IPS DF 19.7 (cell line): ENCODE data around the gene TOR2A.

ENCODE experiments used
- DNase-seq: peaks from one replicate; pipeline ENCODE4 v3.0.0-alpha.2; 2013; ENCODE audit warnings: low read depth, low spot score

TOR2A gene

DNA sequence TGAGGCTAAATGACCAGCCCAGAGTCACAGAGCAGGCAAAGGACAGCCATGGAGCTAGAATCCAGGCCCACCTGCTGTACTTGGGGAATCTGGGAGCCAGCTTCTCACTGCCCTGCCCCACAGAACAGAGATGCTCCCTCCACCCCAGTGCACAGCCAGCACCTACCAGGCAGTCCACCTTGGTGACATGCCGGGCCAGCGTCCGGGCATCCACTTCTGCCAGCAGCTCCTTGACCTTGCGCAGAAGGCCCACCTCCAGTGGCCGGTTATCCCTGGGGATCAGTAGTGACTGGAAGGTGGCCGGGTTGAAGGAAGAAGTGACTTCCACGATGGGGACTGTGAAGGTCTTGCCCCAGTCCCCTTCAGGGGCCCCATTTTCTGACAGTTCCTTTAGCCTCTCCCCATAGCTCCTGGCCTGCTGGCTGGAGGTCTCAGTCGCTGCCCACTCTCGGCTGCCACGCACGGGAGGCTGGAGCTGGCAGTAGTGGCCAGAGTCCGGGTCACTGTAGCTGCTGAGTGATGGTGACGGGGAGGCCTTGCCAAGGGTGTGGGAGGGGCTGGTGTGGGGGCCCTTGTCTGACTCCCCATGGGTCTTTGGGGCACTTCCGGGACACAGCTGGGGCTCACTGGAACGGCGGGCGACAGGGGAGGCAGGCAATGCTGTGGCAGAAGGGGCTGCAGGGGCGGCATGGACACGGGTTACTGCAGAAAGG is 9.5 kb upstream of the TOR2A start:
- DNase-seq = no peak

DNA sequence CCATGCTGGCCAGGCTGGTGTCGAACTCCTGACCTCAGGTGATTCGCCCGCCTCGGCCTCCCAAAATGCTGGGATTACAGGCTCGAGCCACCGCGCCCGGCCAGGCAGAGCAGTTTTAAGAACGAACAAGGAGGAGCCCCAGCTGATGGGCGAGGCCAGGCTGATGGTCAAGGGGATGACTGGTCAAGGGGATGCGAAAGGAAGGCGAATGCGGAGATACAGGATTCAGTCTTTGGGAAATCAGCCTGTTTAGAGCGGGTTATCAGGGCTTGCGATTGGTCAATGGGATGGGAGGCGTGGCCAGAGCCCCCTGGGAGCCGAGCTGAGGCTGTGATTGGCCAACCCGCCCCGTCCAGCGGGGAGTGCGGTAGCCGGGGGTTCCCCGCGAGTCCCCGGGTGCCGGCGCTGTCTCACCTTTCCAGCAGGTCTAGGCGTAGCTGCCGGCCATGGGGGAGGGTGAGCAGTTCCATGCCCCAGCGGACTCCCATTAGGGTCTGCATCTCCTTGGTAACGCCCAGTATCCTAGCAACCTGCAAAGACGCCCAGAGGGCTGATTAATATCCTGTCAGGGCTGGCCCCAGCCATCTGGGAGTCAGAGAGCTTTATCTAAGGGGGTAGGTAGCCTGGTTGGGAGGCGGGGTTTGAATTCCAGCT is 7.5 kb upstream of the TOR2A start:
- DNase-seq = peak; percentile 86

DNA sequence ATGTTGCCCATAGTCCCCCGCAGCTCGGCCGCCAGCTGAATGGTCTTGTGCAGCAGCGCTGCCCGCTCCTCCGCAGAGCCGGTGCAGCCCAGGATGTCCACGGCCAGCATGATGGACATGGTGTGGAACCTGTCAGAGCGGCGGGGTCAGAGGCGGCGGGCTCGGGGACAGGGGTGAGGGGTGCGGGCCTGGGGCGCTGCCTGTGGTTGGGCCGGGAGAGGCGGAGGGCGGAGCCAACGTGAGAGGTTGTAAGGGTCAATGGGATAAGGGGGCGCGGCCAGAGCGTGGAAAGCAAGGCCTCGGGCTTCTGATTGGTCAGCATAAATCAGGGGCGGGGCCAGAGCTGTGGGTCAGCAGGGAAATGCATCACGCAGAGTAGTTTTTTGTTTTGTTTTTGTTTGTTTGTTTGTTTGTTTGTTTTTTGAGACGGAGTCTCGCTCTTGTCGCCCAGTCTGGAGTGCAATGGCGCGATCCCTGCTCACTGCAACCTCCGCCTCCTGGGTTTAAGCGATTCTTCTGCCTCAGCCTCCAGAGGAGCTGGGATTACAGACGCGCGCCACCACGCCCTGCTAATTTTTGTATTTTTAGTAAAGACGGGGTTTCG is 6.8 kb upstream of the TOR2A start:
- DNase-seq = peak; percentile 80

DNA sequence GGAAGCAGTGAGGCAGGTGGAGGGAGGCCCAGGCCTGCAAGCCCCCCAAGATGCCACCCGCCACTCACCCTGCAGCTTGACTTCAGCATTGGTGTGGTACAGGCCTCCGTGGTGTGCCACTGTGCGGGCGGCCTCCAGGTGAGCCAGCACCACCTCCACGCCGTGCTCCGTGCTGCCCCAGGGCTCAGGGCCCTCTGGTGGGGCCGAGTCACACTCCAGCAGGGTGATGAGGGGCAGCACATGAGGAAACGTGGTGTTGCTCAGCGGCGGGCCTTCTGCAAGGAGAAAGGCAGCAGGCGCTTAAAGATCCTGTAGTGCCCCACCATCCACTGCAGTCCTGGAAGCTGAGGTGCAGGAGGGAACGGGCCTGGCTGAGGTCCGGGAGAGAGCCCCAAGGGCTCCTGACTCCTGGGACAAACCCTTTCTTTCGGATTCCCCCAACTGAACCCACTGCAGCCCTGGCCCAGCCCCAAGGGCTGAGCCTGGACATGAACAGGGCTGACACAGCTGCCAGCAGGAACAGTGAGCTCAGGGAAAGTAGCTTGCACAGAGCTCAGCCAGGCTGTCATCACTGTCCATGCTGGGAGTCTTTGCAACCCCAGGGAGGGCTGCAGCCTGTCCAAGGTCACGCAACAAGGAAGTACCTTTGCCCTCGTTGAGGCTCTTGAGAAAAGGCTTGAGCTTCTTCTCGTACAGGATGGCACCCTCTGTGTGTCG is 4.7 kb upstream of the TOR2A start:
- DNase-seq = no peak

DNA sequence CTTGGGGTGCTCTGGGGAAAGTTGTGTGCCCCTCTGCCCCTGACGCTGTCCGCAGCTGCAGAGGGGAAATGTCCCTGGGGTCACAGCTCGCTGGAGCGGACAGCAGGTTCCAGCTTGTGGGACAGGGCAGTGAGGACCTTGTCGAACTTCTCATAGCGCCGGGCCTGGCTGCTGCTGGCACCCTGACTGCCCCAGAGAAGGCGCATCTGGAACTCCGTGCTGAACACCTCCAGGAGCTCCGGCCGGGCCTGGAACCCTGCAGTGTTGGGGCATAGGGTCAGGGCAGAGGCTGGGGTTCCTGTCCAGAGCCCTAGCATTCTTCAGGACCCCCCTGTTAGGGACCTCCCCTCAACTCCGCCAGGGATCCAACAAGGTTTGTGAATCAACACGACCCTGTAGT is 3.6 kb upstream of the TOR2A start:
- no peak for DNase-seq

DNA sequence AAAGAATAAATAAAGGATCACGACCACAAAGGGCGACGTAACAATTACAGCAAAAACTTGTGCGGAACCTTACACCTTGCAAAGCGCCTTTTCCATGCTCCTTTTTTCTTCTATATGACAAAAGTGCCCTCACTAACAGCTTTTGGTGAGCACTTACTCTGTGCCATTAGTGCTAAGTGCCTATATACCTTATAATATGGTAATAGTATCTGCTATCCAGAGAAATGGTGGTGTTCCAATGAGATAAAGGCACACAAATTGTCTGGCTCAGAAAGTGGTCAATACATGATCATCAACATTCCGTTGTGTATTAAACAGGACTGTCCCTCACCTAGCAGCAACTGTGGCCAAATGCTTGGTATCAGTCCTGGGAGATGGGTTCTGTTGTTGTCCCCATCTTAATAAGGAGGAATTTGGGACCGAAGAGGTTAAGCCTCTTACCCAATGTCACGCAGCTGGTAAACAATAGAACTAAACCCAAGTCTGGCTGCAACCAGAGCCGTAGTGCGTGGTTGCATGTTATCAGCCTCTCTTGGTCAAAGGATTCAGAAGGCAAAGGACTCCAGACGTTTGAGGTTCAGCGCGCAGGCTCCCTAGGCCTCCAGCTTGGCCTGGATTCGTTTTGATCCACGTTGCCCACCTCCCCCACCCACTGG is 564 bp upstream of the TOR2A start:
- DNase-seq = no peak

DNA sequence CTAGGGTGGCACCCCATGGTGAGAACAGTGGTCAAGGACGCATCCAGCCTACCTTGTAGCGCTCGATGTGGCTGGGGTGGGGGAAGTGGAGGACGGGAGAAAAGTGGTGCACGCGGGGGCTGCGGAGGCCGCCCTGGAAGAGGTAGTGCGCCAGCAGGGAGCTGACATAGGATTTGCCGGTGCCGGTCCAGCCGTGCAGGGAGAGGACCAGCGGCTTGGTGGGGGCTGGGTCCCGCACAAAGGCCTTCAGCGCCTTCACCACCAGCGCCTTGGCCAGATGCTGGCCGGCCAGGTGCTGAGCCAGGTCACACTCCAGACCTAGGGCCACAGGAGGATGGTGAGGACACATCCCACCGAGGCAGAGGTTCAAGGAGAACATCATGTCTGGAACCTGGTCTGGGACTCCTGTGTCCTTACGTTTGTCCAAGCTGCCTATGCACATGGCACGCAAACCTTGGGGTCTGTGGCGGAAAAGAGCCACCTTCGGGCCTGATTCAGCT is 797 bp downstream of the TOR2A start:
- no peak for DNase-seq

DNA sequence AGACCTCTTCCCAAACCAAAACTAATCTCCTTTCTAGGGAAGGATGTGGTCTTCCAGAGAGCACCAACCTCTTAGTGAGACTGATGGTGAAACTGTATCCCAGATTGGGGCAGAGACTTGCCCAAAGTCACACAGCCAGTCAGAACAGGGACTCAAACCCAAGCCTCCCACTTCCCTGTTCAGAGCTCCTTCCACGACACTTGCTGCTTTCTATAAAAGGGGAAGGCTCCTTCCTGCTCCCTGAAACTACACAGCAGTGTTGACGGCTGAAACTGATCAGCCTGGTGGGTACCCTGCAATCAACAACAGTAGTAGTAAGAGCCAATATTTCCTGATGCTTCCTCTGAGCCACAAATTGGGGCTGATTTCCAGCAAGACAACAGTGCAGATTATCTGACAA is 1.5 kb downstream of the TOR2A start:
- DNase-seq = no peak

DNA sequence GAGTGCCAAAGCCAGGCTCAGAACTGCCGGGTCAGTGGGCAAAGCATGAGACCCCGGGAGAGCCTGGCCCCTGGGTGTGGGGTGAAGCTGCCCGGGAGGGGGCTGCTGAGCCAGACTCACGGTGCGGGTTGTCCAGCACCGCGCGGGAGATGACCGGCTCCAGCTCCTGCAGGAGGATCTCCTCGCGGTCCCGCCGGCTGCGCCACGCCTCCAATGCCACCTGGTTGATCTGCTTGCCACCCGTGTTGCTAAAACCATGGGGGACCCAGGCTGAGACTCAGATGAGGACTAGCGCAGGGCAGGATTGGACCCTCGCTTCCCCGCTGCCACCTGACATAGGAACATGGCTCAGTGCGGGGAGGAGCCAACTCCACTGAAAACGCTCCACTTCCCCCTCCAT is 2.6 kb downstream of the TOR2A start:
- no peak for DNase-seq

DNA sequence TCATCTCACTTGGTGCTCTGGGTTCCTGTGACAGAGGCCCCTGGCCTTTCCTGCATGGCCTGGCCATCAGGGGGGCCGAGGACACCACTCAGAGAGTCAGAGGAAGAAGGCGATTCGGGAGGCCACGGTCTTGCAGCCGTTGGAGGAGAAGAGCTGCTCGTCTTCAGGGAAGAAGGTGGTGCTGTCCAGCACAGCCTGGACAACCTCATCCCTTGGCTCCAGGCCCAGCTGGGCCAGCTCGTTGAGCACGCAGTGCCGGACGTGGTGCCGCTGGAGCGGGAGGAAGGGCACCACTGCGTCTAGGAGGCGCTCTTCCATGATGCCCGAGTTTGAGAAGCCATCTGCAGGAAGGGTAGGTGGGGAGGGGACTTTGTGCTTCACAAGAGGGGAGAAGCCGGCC is 3.2 kb downstream of the TOR2A start:
- no peak for DNase-seq

DNA sequence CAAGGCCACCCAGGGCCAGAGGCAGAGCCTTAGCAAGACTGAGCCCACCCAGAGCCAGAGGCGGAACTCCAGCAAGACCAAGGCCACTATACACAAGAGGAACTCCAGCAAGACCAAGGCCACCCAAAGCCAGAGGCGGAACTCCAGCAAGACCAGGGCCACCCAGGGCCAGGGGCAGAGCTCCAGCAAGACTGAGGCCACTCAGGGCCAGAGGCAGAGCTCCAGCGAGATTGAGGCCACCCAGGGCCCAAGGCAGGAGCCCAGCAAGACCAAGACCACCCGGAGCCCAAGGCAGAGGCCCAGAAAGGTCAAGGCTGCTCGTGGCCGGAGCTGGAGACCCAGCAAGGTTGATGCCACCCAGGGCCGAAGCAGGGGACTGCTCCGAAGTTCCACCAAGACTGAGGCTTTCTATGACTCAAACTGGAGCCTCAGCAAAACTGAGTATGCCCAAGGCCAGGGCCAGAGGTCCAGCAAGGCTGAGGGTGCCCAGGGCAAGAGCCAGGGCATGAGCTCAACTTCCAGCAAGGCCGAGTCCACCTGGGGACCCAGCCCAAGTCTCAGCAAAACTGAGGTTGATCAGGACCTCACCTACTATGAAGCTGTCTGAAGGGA is 4.2 kb downstream of the TOR2A start:
- no peak for DNase-seq

DNA sequence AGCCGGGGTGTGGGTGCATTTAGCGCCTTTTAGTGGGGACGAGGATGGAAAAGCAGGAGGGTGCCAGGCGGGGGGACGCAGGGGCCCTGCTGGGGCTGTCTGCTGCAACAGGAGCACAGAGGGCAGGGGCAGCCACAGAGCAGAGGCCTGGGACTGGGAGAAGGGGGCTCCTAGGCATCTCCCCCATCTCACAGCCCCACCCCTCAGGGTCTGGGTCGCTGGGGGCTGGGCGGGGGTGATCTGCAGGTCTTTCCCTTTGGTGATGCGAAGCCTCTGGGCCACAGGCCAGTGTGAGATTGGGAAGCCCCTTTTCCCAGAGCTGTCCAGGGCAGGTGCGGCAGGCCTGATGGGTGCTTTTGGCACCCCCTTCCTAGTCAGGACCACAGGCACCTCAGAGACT is 4.8 kb downstream of the TOR2A start:
- no peak for DNase-seq

DNA sequence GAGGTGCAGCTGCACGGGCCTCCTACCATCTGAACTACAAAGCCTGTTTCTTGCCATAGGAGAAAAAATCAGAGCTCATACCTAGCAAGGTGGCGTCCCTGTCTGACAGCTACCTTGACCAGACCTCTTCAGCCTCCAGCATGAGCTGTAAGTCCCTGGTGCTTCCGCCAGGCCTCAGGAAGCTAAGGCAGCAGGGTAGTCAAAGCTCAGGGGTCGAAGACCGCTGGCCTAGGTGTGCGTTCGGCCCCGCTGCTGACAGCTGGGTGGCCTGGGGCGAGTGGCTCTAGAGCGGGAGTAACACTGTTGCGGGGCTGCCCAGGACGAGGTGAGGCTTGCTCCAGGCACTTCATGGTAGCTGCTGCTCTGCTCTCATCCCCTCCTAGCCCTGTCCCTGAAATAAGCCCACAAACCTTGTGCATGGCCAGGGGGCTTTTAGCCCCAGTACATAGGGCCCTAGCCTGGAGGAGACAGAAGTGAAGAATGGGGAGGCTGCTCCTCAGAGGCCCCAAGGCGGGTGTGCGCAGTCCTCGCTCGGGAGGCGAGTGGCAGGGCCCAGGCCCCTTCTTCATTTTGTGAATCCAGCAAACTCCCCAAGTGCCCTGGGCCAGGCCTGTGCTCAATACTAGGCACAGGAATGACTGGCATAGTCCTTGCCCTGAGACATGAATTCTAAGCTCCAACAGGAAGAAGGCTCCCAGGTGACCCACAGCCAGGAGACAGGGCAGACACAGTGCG is 5.4 kb downstream of the TOR2A start:
- DNase-seq = no peak

DNA sequence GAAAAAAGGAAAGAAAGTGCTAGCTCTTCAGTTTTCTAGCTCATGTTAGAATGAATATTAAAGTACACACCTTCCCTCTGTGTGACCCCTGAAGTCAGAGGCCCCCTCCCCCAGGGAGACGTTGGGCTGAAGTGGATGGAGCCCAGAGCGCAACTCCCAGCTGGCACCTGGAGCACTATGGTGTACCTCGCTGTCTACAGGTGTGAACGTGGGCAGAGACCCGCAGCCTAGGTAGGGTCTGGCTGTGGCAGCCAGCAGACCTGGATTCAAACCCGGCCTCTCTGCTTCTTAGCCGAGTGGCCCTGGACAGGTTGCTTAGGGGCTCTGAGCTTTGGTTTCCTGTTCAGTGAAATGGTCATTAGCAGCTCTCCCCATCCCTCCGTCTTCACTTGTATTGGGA is 6.3 kb downstream of the TOR2A start:
- no peak for DNase-seq

DNA sequence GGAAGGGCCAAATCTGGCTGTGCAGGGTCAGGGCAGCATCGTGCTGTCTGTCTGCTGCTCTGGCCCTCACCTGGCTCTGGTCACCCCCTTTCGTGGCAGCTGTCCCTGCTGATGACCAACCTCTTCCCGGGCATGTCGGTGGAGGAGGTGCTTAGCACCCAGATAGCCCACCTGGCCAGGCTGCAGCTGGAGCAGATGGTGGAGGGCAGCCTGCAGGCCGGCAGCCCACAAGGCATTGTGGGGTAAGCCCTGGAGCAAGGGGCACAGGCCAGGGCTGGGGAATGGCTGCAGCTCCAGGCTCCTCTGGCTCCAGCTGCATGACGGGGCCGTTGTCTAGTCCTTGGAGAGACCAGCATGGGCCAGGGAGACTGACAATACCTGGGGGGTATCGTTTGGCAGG is 8.2 kb downstream of the TOR2A start:
- DNase-seq = no peak

DNA sequence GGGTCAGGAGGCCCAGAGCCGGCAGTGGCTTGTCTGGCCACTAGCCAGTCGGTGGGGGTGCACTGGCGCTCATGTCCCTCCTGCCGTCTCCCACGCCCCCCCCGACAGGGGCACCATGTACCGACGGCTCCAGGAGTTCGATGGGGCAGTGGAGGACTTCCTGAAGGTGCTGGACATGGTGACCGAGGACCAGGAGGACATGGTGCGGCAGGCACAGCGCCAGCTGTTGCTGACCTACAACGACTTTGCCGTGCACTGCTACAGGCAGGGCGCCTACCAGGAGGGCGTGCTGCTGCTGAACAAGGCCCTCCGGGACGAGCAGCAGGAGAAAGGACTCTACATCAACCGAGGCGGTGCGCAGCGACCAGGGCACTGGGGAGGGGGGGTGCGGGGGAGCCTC is 11.1 kb downstream of the TOR2A start:
- no peak for DNase-seq

DNA sequence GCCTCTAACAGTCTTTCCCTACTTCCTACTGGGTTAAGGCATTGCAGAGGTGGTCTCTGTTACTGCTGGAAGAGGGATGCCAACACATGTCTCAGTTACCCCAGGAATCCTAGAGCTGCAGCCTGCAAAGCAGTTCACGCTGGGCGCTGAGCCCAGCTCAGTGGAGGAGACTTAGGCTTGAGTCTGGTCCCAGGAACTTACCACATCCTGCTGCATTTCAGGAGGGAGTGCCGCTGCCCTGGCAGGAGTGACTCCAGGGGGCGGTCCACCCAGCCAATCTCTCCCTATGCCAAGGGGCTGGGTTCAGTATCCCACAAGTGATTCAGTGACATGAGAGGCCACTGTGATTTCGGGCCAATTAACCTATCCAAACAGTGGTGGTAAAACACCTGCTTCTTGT is 11.7 kb downstream of the TOR2A start:
- DNase-seq = no peak

DNA sequence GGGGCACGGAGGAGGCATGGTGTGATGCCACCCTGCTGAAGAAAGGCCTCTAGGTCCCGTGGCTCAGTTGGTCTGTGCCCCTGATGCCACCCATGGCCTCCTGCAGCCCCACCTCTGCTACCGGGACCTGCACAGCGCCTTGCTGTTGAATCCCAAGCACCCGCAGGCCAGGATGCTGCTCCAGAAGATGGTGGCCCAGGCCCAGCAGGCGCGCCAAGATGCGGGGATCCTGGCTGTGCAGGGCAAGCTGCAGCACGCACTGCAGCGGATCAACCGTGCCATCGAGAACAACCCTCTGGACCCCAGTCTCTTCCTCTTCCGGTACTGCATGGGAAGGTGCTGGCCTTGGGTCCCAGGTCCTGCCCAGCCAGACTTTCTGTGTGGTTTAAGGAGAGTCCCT is 12.1 kb downstream of the TOR2A start:
- DNase-seq = no peak

DNA sequence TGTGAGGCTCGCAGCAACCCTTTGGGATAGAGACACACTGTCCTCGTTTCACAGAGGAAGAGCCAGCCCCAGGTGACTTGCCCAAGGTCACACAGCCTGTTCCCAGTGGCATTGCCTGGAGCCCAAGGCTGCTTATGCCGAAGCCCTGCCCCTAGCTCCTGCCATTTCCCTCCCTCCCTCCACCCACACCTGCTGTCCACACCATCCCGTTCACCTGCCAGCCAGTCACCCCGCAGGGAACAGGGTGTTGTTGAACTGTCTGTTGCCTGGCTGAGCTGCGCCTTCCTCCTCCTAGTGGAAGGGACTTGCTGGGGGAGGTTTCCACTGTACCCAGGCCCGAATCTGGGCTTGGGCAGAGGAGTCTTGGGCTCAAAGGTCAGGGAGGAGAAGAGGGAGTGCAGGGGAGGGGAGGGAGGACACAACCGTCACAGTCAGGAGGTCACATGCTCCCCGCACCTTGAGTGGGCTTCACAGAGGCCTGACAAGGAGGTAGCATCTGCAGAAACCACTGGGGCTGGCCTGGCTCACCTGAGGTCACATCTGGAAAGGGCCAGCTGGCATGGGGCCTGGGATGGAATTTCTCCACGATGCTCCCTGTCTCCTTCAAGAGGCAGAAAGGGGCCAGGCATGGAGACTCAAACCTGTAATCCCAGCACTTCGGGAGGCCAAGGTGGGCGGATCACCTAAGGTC is 12.9 kb downstream of the TOR2A start:
- DNase-seq = no peak

DNA sequence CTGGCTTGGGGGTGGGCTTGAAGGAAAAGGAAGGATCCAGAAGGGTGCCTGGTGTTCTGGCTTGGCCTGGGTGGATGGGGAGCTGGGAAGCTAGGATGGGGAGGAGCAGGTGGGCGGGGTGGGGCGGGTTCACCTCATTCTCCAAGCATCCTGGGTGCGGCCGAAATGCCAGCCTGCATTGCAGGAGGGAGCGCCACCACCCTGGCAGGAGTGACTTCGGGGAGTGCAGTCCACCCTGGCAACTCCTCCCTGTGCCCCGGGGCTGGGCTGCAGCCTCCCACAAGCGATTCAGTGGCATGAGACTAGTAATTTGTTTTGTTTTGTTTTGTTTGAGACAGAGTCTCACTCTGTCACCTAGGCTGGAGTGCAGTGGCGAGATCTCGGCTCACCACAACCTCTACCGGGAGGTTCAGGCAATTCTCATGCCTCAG is 13.7 kb downstream of the TOR2A start:
- DNase-seq = no peak
